HepG2 (cell line): Measurements from ENCODE around the gene ESYT1. TPM values are rescaled to one million over a fixed set of nuclear protein-coding genes. Genes with fewer than 3 reads are reported as not detected.
A peak's percentile ranks its signal among the peaks of the same experiment; 100 is the strongest.

ENCODE experiments used
- ELF3 ChIP-seq: IDR thresholded peaks from 2 replicates; pipeline ENCODE4 v1.6.1; 2016; ENCODE audit warnings: missing genetic modification reagents, missing compliant biosample characterization
- GZF1 ChIP-seq: sonication (generic); formaldehyde crosslinking; IDR thresholded peaks from 2 replicates; pipeline ENCODE4 v1.5.1; 2020; ENCODE audit warnings: mild to moderate bottlenecking, missing genetic modification reagents
- HIC2 ChIP-seq: sonication (generic); formaldehyde crosslinking; IDR thresholded peaks from 2 replicates; pipeline ENCODE4 v1.9.0; 2022; ENCODE audit warnings: low read depth, missing genetic modification reagents
- MED1 ChIP-seq: sonication (generic); formaldehyde crosslinking; IDR thresholded peaks from 2 replicates; pipeline ENCODE4 v1.4.0; 2020; ENCODE audit warnings: missing genetic modification reagents
- MTF2 ChIP-seq: sonication (generic); formaldehyde crosslinking; IDR thresholded peaks from 2 replicates; pipeline ENCODE4 v1.5.0; 2020; ENCODE audit warnings: missing genetic modification reagents, borderline replicate concordance
- RELA ChIP-seq: sonication (generic); formaldehyde crosslinking; IDR thresholded peaks from 2 replicates; pipeline ENCODE4 v1.4.0; 2020; ENCODE audit warnings: missing genetic modification reagents
- SMC3 ChIP-seq: IDR thresholded peaks from 2 replicates; pipeline ENCODE4 v1.6.1; 2011; ENCODE audit warnings: low read length, improper control_type of control experiment
- SRF ChIP-seq: IDR thresholded peaks from 2 replicates; pipeline ENCODE4 v1.6.1; 2011; ENCODE audit warnings: mild to moderate bottlenecking, low read depth, low read length, moderate library complexity
- TCF12 ChIP-seq, 2 experiments: fragments of 450-650 bp in 1 of 2; sonication (generic) in 1 of 2; formaldehyde crosslinking in 1 of 2; IDR thresholded peaks; 2 replicates each; pipeline versions ENCODE4 v1.6.1 to v1.8.0; 2017 to 2022; ENCODE audit warnings: antibody characterized with exemption in 1 of 2, mild to moderate bottlenecking in 1 of 2, missing genetic modification reagents in 1 of 2, moderate library complexity in 1 of 2
- XRCC5 ChIP-seq: fragments of 200-400 bp; formaldehyde crosslinking; optimal IDR thresholded peaks from 2 replicates; pipeline ENCODE3; 2017; ENCODE audit warnings: mild to moderate bottlenecking, low read length
- ZBTB4 ChIP-seq: sonication (generic); formaldehyde crosslinking; IDR thresholded peaks from 2 replicates; pipeline ENCODE4 v1.4.0; 2020; ENCODE audit warnings: missing genetic modification reagents, mild to moderate bottlenecking, borderline replicate concordance
- ZBTB44 ChIP-seq: sonication (generic); formaldehyde crosslinking; IDR thresholded peaks from 2 replicates; pipeline ENCODE4 v1.4.0; 2020; ENCODE audit warnings: missing genetic modification reagents
- ZNF276 ChIP-seq: sonication (generic); formaldehyde crosslinking; IDR thresholded peaks from 2 replicates; pipeline ENCODE4 v1.4.0; 2020; ENCODE audit warnings: mild to moderate bottlenecking, low read depth, missing genetic modification reagents
- ZNF430 ChIP-seq: sonication (generic); formaldehyde crosslinking; IDR thresholded peaks from 2 replicates; pipeline ENCODE4 v1.9.0; 2021; ENCODE audit warnings: mild to moderate bottlenecking, missing genetic modification reagents
- ZNF563 ChIP-seq: sonication (generic); formaldehyde crosslinking; IDR thresholded peaks from 2 replicates; pipeline ENCODE4 v1.8.0; 2022; ENCODE audit warnings: mild to moderate bottlenecking, moderate library complexity, missing genetic modification reagents
- polyA plus RNA-seq, 8 experiments: library from polyadenylated mRNA; depleted of rRNA in 3 of 8; stranded (reverse) in 7 of 8; unstranded in 1 of 8; fragments of >200 nt; fragmentation: Illumina TruSeq in 4 of 8; extraction: Trizol in 4 of 8; gene quantifications; 2 replicates each; pipeline versions ENCODE4 v1.2.1 to v1.2.3, GENCODE V29; 2011 to 2016; ENCODE audit warnings: low read depth in 4 of 8, missing spikeins in 1 of 8, mixed read lengths in 1 of 8; ENCODE audit not compliant: insufficient read depth in 1 of 8
- total RNA-seq, 5 experiments: library from RNA; depleted of rRNA; stranded (reverse); fragments of >200 nt; fragmentation: Illumina TruSeq; extraction: Trizol; gene quantifications; 2 replicates each; pipeline ENCODE4 v1.2.3, GENCODE V29; 2016; ENCODE audit warnings: low read depth in 1 of 5
- TF ChIP-seq, protein P1 (sequence below): sonication (generic); formaldehyde crosslinking; IDR thresholded peaks from 2 replicates; pipeline ENCODE4 v1.5.0; 2020; ENCODE audit warnings: mild to moderate bottlenecking, missing genetic modification reagents

The ESYT1 gene
- total and polyA plus RNA-seq, 2 of the 13 experiments (the other 11 are each of a cell fraction or from before 2014, with no cell fraction given) = 66.9 to 71.0 TPM

- no peak for TF ChIP-seq ZBTB4 (CRISPR knock-in tag)
- TF ChIP-seq MTF2 = 0 out of 2 replicates have a peak, but pooled peaks have one; percentile 26
- TF ChIP-seq GZF1 (CRISPR knock-in tag) = no peak
- TF ChIP-seq ZBTB44 (CRISPR knock-in tag) = peak; percentile 88; the same call in 1 of the 2 replicates
- TF ChIP-seq ZNF276 = peak; percentile 62; the same call in 1 of the 2 replicates
- TF ChIP-seq SRF = peak; percentile 39; the same call in 1 of the 2 replicates
- TF ChIP-seq XRCC5 = peak; percentile 68
- no peak for TF ChIP-seq RELA (CRISPR knock-in tag)
- TF ChIP-seq MED1 (CRISPR knock-in tag) = peak; percentile 82
- TF ChIP-seq ZNF563 = no peak
- TF ChIP-seq HIC2 (CRISPR knock-in tag) = no peak
- 0 out of 2 replicates have a peak, but pooled peaks have one; percentile 6 for TF ChIP-seq SMC3
- no peak for TF ChIP-seq TCF12 (IDR thresholded peaks at IDR 0.05)
- peak; percentile 70; the same call in 1 of the 2 replicates for TF ChIP-seq TCF12 (CRISPR knock-in tag; IDR thresholded peaks at IDR 0.05)
- peak; percentile 92 for TF ChIP-seq ELF3 (CRISPR knock-in tag)
- TF ChIP-seq, protein P1, sequence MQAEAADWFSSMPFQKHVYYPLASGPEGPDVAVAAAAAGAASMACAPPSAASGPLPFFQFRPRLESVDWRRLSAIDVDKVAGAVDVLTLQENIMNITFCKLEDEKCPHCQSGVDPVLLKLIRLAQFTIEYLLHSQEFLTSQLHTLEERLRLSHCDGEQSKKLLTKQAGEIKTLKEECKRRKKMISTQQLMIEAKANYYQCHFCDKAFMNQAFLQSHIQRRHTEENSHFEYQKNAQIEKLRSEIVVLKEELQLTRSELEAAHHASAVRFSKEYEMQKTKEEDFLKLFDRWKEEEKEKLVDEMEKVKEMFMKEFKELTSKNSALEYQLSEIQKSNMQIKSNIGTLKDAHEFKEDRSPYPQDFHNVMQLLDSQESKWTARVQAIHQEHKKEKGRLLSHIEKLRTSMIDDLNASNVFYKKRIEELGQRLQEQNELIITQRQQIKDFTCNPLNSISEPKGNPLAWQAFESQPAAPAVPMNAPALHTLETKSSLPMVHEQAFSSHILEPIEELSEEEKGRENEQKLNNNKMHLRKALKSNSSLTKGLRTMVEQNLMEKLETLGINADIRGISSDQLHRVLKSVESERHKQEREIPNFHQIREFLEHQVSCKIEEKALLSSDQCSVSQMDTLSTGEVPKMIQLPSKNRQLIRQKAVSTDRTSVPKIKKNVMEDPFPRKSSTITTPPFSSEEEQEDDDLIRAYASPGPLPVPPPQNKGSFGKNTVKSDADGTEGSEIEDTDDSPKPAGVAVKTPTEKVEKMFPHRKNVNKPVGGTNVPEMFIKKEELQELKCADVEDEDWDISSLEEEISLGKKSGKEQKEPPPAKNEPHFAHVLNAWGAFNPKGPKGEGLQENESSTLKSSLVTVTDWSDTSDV (CRISPR knock-in tag) = no peak
- peak; percentile 56; the same call in 1 of the 2 replicates for TF ChIP-seq ZNF430 (CRISPR knock-in tag)
These were observed 11.6 kb upstream of the ESYT1 start, which contains the start of gene RPL41 (continued) for GRCh38 chr12:56116267-56117081.
